ENCODE data around the gene KHDRBS2.

GRCh38 chr6:62175195-62175594 is 110.8 kb downstream of the KHDRBS2 start:
- TF ChIP-seq CTCF (conservative IDR thresholded peaks at IDR 0.05 in 1 of 2, IDR thresholded peaks at IDR 0.05 in 1 of 2; ENCODE audit: extremely low read depth in 1 of 2, insufficient read depth in 1 of 2, low read depth in 1 of 2, low read length in 2 of 2): no peak
- no peak for TF ChIP-seq EZH2 (IDR thresholded peaks at IDR 0.05; ENCODE audit: borderline replicate concordance, low read length)
